ENCODE results near the gene TNIP2.

DNA sequence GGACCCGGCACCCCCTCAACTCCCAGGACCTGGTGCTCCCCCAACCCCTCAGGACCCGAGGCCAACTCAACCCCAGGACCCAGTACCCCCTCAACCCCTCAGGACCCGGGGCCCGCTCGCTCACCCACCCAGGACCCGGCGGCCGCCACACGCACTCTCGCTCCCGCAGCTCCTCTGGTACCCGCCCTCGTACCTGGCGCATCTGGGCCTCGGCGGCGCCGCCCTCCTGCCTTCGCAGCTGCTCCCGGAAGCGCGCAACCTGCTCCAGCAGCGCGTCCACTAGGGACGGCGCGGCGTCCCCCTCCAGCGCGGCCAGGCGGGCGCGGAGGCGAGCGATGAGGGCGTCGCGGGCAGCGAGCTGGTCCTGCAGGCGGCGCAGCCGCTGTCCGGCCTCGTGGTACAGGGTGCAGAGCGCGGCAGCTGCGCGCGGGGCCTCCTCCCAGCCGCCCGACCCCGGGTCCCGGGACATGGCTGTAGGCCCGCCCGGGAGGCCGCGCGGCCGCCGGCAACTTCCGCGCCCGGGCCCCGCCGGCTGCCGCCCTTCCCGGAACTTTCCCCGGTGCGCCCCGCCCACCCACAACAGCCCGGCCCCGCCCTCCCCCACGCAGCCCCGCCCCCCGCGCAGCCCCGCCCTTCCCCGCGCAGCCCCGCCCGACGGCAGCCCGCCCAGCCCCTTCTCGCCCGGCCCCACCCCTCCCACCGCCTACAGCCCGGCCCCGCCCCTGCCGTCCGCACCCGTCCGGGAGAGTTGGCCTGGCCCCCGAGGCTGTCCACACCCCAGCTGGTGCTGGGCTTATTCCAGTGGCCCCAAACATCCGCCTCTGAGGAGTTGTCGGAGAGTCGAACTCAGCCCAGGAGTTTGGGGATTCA lies at the start of gene TNIP2:
- TF ChIP-seq, protein P1, sequence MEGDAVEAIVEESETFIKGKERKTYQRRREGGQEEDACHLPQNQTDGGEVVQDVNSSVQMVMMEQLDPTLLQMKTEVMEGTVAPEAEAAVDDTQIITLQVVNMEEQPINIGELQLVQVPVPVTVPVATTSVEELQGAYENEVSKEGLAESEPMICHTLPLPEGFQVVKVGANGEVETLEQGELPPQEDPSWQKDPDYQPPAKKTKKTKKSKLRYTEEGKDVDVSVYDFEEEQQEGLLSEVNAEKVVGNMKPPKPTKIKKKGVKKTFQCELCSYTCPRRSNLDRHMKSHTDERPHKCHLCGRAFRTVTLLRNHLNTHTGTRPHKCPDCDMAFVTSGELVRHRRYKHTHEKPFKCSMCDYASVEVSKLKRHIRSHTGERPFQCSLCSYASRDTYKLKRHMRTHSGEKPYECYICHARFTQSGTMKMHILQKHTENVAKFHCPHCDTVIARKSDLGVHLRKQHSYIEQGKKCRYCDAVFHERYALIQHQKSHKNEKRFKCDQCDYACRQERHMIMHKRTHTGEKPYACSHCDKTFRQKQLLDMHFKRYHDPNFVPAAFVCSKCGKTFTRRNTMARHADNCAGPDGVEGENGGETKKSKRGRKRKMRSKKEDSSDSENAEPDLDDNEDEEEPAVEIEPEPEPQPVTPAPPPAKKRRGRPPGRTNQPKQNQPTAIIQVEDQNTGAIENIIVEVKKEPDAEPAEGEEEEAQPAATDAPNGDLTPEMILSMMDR (IDR thresholded peaks at IDR 0.05): peak in 5 of 6 experiments; percentile 22 to 90 (median 72)
- no peak for TF ChIP-seq EP300 (IDR thresholded peaks at IDR 0.05)

Measured in upper lobe of left lung (tissue), 4 donors.